GM12891 (cell line): ENCODE results near the gene CLUH.

Source experiments
- PAX5 ChIP-seq: IDR thresholded peaks from 2 replicates; pipeline ENCODE4 v1.6.1; 2011; ENCODE audit warnings: low read length, moderate library complexity, mild to moderate bottlenecking; ENCODE audit not compliant: insufficient read depth, severe bottlenecking
- POLR2A ChIP-seq: IDR thresholded peaks from 2 replicates; pipeline ENCODE4 v1.6.1; 2011; ENCODE audit warnings: low read depth, low read length, control low read depth
- POLR2AphosphoS5 ChIP-seq: IDR thresholded peaks from 2 replicates; pipeline ENCODE4 v1.6.1; 2011; ENCODE audit warnings: low read depth, low read length, control low read depth
- POU2F2 ChIP-seq: IDR thresholded peaks from 2 replicates; pipeline ENCODE4 v1.6.1; 2011; ENCODE audit warnings: low read depth, mild to moderate bottlenecking, control low read depth, low read length, moderate library complexity
- SPI1 ChIP-seq: IDR thresholded peaks from 2 replicates; pipeline ENCODE4 v1.6.1; 2011; ENCODE audit warnings: low read depth, low read length, control low read depth
- TAF1 ChIP-seq: IDR thresholded peaks from 2 replicates; pipeline ENCODE4 v1.6.1; 2011; ENCODE audit warnings: low read depth, low read length, control low read depth

DNA sequence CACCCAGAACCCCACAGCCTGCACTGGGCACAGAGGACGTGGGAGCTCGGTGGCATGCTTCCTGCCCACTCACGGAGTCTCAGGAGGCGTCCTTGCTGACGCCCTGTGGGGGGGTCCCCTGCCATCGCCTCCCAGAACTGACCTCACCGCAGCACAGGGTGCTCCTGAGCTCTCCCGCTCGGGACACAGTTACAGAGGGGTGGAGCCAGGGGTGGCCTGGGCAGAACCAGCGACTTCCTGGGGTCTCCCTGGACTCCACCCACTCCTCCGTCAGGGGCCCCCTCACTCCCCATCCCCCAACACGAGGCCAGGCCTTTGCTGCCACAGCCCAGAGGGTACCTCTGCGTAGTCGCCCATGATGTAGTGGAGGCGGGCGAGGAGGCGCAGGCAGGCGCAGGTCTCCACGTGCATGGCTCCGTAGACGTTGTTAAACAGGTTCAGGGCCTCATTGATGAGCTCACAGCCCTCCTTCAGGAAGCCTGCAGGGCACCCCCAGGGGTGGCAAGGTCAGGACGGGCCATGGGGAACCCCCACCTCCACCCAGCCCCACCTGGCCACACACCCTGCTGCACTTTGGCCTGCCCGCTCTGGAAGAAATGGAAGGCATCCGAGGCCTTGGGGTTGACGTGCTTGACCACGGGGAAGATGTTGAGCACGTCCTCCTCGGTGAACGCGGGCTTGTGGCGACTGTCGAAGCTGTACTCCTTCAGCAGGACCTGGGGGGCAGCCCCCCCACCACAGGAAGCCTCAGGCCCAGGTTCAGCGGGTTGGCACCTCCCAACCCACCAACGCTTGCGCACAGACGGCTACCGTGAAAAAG lies 17.8 kb downstream of the CLUH start:
- TF ChIP-seq POLR2A (no peak), TAF1 (no peak), POLR2AphosphoS5 (no peak), PAX5 (no peak), POU2F2 (no peak), SPI1 (no peak)
